GM18505 (cell line): ENCODE results near the gene DPF3.

Source experiments
- ATAC-seq: cut with Tn5 transposase; IDR thresholded peaks from one replicate; pipeline ENCODE4 v1.9.1; 2021; ENCODE audit not compliant: unreplicated experiment
- POLR2A ChIP-seq: IDR thresholded peaks from 4 replicates; pipeline ENCODE4 v1.6.1; 2011; ENCODE audit warnings: borderline replicate concordance; ENCODE audit not compliant: insufficient read depth, insufficient read length; ENCODE audit errors: extremely low read depth

The DPF3 gene

GRCh38 chr14:72663956-72664650 lies 229.8 kb downstream of the DPF3 start:
- no peak for ATAC-seq
- no peak for TF ChIP-seq POLR2A

DNA sequence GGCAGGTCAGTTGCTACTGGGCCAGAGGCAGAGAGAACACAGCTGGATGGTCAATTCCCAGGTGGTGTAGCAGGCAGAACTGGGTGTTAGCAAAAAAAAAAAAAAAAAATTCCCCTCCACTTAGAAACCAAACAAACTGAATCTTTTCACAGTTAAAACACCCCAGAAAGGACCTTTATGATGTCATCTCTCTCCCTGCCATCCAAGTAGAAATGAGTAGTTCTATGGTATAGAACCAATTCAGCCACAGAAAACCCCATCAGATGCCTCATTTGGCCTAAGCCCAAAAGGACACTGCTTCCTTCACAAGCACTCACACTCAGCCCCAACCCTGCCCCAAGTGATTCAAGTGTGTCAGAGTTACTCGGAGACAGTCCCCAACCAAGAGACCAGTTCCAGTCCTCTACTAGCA lies 230.8 kb downstream of the DPF3 start:
- no peak for ATAC-seq
- TF ChIP-seq POLR2A = no peak

DNA sequence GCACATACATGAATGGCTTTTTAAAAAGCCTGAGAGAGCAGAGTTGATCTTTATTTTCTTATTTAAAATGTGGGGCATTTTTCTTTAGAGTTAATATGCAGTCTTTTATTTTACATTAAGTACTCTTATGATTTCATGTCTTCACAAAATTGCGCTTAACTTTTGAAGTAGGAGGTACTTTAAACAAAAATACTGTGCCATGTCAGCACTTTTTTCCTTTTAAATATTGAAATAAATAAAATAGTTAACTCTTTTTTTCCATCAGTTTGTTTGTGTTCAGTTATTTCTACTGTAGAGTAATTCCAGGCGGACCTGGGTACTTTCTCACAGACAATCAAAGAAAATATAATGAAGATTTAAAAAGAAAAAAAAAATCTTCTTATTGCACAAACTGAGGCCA lies 231.7 kb downstream of the DPF3 start:
- no peak for TF ChIP-seq POLR2A

GRCh38 chr14:72657214-72657921 lies 236.5 kb downstream of the DPF3 start:
- no peak for TF ChIP-seq POLR2A
- ATAC-seq = no peak

More for the DNA sequence above, 231.7 kb downstream of the DPF3 start:
- ATAC-seq = no peak

GRCh38 chr14:72653026-72653425 lies 240.9 kb downstream of the DPF3 start:
- no peak for ATAC-seq
- TF ChIP-seq POLR2A = no peak

DNA sequence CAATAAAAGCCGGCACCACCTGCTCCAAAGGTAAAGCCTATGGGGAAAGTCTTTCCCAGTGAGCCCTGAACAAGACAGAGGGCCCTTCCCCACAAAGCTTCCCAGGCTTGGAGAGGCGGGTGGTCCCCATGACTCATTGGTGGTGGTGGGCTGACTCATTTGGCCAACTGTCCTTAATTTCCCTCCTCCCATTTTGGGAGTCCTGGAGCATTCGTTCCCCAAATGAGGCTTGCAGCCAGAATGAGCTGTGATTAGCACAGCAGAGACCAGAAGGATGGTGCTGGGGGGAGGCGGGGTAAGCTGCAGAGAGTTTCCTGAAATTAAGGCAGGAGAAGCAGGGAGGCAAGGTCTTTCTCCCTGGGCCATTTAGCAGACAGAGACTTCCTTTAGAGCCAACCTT lies 241.7 kb downstream of the DPF3 start:
- ATAC-seq = no peak
- no peak for TF ChIP-seq POLR2A

- TF ChIP-seq POLR2A = no peak
- no peak for ATAC-seq
These were observed 242.2 kb downstream of the DPF3 start for GRCh38 chr14:72651714-72652113.

DNA sequence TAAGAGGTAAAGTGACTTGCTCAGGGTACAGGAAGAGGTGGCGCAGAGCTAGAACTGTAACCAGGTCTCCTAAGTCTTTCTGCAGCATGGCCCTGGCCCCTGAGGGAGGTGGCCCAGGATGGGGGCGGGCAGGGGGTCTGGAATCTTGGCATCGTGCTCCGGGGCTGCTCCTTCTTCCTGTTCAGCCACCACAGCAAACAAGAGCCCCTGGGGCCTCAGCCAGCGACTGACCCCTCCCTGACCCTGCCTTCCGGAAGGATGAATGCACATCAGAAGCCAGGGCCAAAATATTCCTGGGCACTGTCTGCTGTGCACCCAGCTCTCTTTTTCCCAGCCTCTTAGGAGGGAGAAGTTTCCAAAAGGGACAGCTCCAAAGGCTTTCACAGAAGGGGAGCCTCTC lies 242.8 kb downstream of the DPF3 start:
- no peak for ATAC-seq
- TF ChIP-seq POLR2A = no peak

DNA sequence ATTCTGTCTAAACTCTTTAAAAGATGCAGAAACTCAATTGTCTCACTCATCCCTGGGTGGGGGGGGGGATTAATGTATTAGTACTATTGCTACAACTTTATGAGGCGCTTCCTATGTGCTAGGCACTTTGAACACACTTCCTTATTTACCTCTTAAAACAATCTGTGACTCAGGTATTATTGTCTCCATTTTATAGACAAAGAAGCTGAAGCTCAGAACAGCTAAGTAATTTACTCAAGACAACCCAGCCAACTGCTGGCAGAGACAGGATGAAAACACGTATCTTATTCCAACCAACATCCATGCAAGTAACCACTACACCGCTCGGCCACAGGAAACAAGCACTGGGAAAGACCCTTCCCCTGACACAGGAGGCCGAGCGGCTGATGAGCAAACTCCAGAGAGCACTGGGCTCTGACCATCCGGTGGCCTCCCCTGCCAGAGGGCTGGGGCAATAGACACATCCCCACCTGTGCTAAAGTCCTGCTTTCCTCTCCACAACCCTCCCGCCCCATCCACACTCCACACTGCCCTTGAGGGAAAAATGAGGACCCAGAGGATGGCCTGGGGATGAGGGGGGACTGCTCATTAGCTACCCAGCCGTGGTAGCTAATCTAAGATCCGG lies 244.2 kb downstream of the DPF3 start:
- ATAC-seq = no peak
- TF ChIP-seq POLR2A = no peak

DNA sequence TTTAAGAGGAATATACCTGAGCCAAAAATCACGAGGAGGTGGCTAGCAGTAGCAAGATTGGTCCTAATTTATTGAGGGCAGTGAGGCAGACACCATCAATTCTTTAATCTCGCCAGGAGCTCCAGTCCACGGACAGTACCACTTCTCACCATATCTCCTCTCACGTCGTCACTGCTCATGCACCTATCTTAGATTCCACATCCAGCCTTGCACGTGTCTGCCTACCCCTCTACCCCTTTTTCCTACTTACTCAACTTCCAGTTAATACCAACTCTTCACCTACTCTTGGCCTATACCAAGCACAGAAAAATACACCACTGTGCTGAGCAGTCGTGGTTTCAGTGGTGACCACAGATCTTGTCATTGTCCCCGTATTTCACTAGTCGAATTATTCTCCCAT lies 246.1 kb downstream of the DPF3 start:
- TF ChIP-seq POLR2A = no peak
- no peak for ATAC-seq

DNA sequence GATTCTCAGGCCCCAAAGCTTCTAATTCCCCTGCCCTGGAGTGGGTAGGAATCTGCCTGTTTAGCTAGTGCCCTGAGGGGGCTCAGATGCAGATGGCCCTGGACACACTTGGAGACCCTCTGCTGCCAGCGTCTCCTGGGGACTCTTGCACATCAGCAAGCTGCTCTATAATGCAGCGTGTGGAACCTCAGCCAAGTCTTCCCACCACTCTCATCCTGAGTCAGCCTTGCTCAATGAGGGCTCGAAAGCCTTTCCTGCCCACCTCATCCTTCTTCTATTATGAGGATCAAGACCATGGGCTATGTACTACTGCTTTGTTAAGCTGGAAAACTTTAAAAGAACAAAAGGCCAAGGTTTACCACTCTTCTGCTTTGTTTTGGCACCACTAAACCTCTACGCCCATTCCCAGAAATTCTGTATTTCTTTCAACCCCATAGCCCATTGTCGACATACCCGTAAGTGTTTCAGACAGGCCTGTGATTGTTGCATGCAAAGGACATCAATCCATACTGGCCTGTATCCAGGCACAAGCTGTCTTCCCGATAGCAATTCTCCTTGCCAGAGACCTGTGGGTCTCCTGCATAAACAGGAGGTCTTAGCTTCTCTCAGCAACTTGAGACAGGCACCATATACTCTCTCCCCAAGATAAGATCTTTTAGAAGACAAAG lies 246.9 kb downstream of the DPF3 start:
- no peak for TF ChIP-seq POLR2A
- no peak for ATAC-seq

DNA sequence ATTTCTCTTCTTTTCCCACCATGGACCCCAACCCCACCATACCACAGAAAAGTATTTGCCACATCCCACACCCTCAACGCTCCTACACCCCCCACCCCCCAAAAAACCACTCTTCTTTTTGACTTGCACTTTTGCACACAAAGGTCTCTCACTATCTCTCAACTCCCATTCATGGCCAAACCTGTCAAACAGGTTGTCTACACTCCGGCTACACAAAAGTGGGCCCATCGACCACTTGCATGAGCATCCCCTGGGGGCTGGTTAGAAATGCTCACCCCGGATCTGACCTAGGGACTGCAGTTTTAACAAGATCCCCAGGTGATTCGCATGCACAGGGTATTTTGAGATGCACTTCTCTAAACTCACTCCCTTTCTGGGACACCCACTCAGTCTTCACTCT lies 248.2 kb downstream of the DPF3 start:
- ATAC-seq = no peak
- TF ChIP-seq POLR2A = no peak

GRCh38 chr14:72644758-72645489 lies 249.0 kb downstream of the DPF3 start:
- no peak for ATAC-seq
- TF ChIP-seq POLR2A = no peak
